Measurements from ENCODE around the gene PEAK3.

DNA sequence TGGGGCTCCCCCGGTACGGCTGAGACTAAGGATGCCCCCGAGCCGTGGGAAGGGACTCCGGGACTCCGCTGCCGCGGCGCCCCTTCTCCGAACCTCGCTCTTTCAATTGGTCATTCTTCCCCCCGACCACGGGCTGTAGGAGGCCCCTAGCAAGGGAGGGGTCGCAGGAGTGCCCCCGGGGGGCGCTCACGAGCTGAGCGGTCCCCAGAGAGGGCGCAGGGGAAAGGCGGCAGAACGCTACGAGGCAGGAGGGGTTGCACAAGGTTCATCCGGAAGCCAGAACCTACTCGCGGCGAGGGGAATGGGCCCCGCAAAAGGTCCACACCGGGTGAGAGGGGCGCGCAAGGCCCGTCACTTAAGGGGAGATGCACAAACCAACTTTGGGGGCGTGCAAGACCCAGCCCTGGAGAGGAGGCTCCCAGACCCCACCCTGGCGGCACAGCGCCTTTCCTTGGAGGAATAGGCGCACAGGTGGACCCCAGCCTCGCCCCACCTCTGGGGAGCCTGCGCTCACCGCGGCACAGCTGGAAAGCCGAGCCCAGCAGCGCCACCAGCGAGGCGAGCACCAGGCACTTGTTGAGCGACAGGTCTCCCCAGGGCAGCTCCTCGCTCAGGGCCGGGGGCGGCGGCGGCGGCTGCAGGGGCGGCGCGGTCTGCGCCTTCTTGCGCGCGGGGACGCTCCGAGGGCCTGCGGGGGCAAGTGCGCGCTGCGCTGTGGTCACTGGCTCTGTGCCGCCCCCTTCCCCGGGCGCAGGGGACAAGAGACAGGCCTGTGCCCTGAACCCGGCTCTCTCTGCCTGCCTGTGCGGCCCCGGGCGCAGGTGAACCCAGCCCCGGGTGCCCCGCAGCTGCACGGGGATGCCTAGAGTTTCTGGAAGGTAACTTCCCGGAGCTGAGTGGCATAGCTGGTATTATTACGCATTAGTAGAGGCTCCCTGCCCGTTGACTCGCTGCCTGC is 28.6 kb downstream of the PEAK3 start:
- no peak for TF ChIP-seq POLR2AphosphoS5 (IDR thresholded peaks at IDR 0.05)
- TF ChIP-seq, protein P1, sequence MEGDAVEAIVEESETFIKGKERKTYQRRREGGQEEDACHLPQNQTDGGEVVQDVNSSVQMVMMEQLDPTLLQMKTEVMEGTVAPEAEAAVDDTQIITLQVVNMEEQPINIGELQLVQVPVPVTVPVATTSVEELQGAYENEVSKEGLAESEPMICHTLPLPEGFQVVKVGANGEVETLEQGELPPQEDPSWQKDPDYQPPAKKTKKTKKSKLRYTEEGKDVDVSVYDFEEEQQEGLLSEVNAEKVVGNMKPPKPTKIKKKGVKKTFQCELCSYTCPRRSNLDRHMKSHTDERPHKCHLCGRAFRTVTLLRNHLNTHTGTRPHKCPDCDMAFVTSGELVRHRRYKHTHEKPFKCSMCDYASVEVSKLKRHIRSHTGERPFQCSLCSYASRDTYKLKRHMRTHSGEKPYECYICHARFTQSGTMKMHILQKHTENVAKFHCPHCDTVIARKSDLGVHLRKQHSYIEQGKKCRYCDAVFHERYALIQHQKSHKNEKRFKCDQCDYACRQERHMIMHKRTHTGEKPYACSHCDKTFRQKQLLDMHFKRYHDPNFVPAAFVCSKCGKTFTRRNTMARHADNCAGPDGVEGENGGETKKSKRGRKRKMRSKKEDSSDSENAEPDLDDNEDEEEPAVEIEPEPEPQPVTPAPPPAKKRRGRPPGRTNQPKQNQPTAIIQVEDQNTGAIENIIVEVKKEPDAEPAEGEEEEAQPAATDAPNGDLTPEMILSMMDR (IDR thresholded peaks at IDR 0.05), result peak in 1 of 6 experiments; percentile 8

Measured in upper lobe of left lung (tissue), 4 donors.